ENCODE data around the gene SKOR2.

The SKOR2 gene

GRCh38 chr18:47251289-47252120, at the start of gene SKOR2:
TSS of gene SKOR2 (minus strand) at chr18:47251660. CDS start at chr18:47249183, 2,477 bp downstream.
- DNase-seq: no peak

GRCh38 chr18:47296462-47296861, 45.0 kb upstream of the SKOR2 start:
- DNase-seq: no peak

- DNase-seq: no peak
Measured at GRCh38 chr18:47294801-47295200, 43.3 kb upstream of the SKOR2 start.

GRCh38 chr18:47288741-47289140, 37.3 kb upstream of the SKOR2 start:
- no peak for DNase-seq

GRCh38 chr18:47287911-47288585, 36.6 kb upstream of the SKOR2 start:
- DNase-seq: no peak

GRCh38 chr18:47286776-47287410, 35.4 kb upstream of the SKOR2 start:
- no peak for DNase-seq

- DNase-seq: no peak
Measured at GRCh38 chr18:47285456-47285855, 34.0 kb upstream of the SKOR2 start.

GRCh38 chr18:47284721-47285395, 33.4 kb upstream of the SKOR2 start:
- DNase-seq: peak; percentile 15

GRCh38 chr18:47283476-47283875, 32.0 kb upstream of the SKOR2 start:
- no peak for DNase-seq

GRCh38 chr18:47280121-47280520, 28.7 kb upstream of the SKOR2 start:
- no peak for DNase-seq

GRCh38 chr18:47274961-47275360, 23.5 kb upstream of the SKOR2 start:
- DNase-seq: no peak

- no peak for DNase-seq
Measured at GRCh38 chr18:47265197-47265596, 13.7 kb upstream of the SKOR2 start.

GRCh38 chr18:47264308-47264700, 12.8 kb upstream of the SKOR2 start:
- no peak for DNase-seq

- no peak for DNase-seq
Measured at GRCh38 chr18:47263430-47264307, 12.2 kb upstream of the SKOR2 start.

- no peak for DNase-seq
Measured at GRCh38 chr18:47263150-47263429, 11.6 kb upstream of the SKOR2 start.

GRCh38 chr18:47262301-47263149, 11.1 kb upstream of the SKOR2 start:
- no peak for DNase-seq

GRCh38 chr18:47261902-47262300, 10.4 kb upstream of the SKOR2 start:
- no peak for DNase-seq

- DNase-seq: no peak
Measured at GRCh38 chr18:47260924-47261701, 9.7 kb upstream of the SKOR2 start.

- no peak for DNase-seq
Measured at GRCh38 chr18:47260120-47260923, 8.9 kb upstream of the SKOR2 start.
